Measurements from ENCODE around the gene HIGD1A.

The HIGD1A gene

DNA sequence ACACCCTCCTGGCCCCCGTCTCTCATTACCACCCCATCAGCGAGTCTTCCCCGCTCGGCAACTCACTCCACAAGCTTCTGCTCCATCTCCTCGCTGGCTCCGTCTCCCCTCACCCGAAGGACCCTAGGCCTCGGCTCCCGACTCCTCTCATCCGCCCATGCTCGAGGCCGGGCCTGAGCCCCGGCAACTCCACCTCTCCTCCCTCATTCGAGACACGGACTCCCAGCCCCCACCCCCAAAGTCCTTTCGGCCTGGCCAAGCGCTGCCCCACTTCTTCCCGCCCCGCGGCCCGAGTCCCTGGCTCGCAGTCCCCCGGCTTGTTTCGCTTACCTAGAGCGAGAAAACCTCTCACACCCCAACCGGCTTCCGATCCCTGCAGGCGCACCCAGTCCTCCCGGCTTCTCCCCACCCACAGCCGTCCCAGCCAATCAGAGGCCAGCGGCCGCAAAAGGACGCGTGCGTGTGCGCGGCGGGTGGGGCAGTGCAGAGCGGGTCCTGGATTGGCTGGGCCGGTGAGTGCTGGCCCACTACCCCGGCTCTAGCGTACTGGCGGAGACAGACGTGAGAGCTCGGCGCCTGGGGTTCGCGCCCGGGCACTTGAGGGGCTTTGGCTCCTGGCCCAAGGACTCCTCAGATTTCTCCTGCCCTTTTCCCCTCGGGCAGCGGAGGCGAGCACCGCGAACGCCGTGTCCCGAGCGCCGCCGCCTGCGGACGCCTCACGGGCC, at the start of gene HIGD1A:
Gene HIGD1A (minus strand): TSS at position 385 of the 725 bp plus-strand sequence. CDS start 10,237 bp downstream, outside the sequence.
- DNase-seq (ENCODE audit: low read depth, low spot score) = peak; percentile 84
- H3K27ac ChIP-seq = peak within 1 kb of the TSS; percentile 86

GRCh38 chr3:42853739-42854302, 49.5 kb upstream of the HIGD1A start:
- H3K27ac ChIP-seq = no peak overlapping the region
- DNase-seq (ENCODE audit: low read depth, low spot score) = no peak

- no peak overlapping the region for H3K27ac ChIP-seq
- DNase-seq (ENCODE audit: low read depth, low spot score) = no peak
Observed at GRCh38 chr3:42853056-42853455, 48.8 kb upstream of the HIGD1A start.

GRCh38 chr3:42852441-42852840, 48.2 kb upstream of the HIGD1A start:
- no peak overlapping the region for H3K27ac ChIP-seq
- no peak for DNase-seq (ENCODE audit: low read depth, low spot score)

DNA sequence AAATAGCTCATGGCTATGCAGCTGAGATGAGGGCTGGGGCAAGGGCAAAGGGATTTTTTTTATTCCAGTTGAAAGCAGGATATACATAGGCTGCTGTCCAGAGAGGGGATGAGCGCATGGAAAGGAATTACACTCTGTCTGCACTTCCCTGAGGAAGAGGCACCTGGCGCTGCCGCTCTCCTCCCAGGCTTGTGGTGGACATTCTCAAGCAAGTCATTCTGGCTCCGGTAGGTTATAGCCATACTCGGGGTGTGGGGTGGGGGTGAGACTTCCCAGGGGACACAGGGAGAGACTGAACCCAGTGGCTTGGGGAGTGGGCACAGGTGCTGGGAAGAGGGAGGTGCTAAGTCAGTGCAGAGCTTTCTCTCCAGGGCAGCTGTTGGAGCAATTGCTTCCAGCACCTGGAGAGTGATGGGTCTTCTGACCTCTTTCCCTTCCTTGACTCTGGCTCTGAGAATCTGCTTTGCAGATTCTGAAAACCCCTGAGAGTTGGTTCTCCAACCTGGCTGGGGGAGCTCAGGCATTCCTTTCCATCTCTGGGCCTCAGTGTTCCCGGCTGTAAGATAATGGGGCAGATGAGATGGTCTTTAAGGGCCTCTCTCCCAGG, 47.0 kb upstream of the HIGD1A start:
- no peak for DNase-seq (ENCODE audit: low read depth, low spot score)
- no peak overlapping the region for H3K27ac ChIP-seq

DNA sequence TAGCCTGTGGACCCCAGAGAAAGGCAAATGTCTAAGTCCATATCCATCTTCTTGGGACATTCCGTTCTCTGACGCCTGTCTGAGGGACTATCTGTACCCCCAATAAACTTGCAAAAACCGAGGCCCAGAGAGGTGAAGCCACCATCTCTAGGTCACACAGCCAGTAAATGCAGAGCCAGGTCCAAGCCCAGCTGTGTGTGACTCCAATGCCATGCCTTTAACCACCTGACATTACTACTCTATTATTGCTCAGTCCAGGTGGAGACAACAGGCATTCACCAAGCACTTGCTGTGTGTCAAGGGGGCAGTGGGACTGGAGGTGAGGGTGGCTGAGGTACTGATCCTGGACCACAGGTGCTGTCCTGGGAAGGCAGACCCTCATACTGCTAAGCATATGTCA, 46.0 kb upstream of the HIGD1A start:
- DNase-seq (ENCODE audit: low read depth, low spot score) = no peak
- H3K27ac ChIP-seq = no peak overlapping the region

DNA sequence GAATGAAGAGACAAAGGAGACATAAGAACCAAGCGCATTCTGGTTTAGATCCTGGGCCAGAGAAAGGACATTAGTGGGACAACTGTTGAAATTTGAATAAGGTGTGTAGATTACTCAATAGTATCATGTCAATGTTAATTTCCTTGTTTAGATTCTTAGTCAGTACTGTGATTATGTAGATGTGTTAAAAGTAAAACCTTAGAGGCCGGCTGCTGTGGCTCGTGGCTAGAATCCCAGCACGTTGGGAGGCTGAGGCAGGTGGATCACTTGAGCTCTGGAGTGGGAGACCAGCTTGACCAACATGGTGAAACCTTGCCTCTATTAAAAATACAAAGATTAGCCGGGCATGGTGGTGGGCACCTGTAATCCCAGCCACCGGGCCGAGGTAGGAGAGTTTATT, 44.7 kb upstream of the HIGD1A start:
- no peak overlapping the region for H3K27ac ChIP-seq
- DNase-seq (ENCODE audit: low read depth, low spot score) = no peak

GRCh38 chr3:42847731-42848130, 43.4 kb upstream of the HIGD1A start:
- DNase-seq (ENCODE audit: low read depth, low spot score) = no peak
- no peak overlapping the region for H3K27ac ChIP-seq

DNA sequence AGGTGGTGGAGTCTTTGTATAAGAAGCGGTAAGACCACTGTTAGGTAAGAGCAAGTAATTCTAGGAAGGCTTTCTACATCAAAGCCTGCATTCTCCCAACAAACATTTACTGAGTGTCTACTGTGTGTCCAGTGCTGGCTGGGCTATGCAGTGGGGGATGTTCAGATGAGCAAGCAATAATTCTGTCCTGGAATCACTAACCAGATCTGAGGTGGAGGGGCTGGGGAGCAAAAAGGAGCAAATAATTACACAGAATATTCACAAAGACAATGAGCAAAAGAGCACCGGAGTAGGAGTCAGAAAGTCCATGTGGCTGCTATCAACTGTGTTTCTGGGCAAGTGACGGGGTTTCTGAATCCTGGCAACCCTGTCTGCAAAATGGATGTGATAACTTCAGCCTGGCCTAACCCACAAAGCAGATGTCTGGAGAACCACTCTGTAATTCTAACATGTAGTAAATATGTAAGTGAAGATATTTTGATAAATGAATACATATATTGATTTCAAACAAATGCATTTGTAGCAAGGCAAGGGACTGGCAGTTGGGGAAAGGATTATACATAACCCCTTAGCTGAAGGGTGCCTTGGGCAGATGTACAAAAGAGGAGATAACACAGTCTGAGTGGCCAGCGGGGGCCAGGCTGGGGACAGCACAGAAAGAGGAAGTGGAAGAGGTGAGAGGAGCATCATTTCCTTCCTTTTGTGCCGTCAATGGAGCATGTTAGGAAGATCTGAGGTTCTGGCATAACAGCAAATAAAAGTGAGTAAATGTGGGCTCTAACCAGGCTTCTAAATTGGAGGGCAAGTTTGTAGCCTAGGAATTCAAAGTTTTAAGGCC, 42.6 kb upstream of the HIGD1A start:
- DNase-seq (ENCODE audit: low read depth, low spot score) = no peak
- no peak overlapping the region for H3K27ac ChIP-seq

GRCh38 chr3:42844815-42845214, 40.5 kb upstream of the HIGD1A start:
- H3K27ac ChIP-seq = no peak overlapping the region
- no peak for DNase-seq (ENCODE audit: low read depth, low spot score)

GRCh38 chr3:42844412-42844713, 40.1 kb upstream of the HIGD1A start:
- H3K27ac ChIP-seq = no peak overlapping the region
- no peak for DNase-seq (ENCODE audit: low read depth, low spot score)

GRCh38 chr3:42843713-42844411, 39.6 kb upstream of the HIGD1A start:
- H3K27ac ChIP-seq = no peak overlapping the region
- no peak for DNase-seq (ENCODE audit: low read depth, low spot score)

DNA sequence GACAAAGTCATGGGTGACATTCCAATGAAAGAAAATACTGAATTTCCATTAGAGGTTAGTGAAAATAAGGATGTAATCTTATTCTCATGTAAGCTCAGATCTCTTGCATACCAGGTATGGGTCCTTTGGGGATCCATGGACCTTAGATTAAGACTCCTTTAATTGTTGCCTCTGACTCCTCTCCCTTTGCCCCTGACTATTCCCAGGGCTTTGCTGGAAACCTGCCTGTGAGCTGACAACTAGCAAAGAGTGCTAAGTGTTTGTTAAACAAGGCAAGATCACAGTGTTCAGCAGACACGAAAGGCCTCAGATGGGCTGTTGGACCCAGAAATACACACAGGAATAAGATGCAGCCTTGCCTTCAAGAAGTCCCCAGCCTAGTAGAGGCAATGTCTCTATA, 37.0 kb upstream of the HIGD1A start:
- no peak overlapping the region for H3K27ac ChIP-seq
- DNase-seq (ENCODE audit: low read depth, low spot score) = no peak

DNA sequence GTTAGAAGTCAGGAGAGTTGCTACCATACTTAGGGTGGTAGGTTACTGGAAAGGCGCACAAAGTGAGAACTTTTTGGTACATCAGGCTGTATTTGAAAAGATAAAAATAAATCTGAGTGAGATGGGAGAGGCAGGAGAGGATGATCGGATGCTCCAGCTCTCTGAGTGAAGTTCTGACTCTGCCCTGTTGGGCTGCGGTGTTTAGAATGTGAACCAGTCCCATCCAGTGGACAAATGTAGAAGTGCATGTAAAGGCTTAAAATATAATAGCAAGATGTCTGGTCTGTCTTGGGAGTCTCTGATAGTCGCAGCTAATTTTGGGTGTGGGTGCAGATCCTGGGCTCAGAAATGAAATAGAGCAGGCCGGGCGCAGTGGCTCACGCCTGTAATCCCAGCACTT, 35.3 kb upstream of the HIGD1A start:
- no peak for DNase-seq (ENCODE audit: low read depth, low spot score)
- no peak overlapping the region for H3K27ac ChIP-seq

DNA sequence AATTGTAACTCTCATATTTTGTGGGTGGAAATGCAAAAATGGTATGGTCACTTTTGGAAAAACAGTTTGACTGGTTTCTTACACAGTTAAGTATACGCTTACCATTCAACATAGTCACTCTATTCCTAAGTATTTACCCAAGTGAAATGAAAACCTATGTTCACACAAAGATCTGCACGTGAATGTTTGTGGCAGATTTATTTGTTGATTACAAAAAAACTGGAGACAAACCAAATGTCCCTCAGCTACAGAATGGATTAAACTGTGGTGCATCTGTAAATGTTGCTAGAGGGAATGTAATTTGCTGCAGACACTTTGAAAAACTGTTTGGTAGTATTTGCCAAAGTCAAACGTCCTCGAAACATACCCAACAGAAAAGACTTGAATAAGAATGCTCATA, 34.3 kb upstream of the HIGD1A start:
- no peak overlapping the region for H3K27ac ChIP-seq
- DNase-seq (ENCODE audit: low read depth, low spot score) = no peak

- DNase-seq (ENCODE audit: low read depth, low spot score) = no peak
- H3K27ac ChIP-seq = no peak overlapping the region
Observed at GRCh38 chr3:42836150-42837123, 32.1 kb upstream of the HIGD1A start.

DNA sequence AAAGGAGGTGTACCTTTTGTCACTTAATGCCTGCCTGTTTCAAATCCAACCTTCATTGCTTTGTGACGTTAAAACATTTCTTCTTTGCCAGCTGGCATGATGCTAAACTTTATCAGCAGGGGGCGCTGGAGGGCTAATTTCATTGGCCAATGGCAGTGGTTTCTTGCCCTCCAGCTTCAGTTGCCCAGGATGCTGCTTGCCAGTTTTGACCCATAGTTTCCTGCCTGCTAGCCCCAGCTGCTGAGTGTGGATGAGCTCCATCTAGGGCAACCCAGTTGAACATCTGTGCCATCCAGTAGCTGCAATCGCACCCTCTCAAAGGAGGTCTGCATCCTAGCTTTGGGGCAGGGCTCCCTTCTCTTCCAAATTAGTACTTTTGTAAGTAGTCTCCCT, 27.0 kb upstream of the HIGD1A start:
- H3K27ac ChIP-seq = no peak overlapping the region
- DNase-seq (ENCODE audit: low read depth, low spot score) = no peak

DNA sequence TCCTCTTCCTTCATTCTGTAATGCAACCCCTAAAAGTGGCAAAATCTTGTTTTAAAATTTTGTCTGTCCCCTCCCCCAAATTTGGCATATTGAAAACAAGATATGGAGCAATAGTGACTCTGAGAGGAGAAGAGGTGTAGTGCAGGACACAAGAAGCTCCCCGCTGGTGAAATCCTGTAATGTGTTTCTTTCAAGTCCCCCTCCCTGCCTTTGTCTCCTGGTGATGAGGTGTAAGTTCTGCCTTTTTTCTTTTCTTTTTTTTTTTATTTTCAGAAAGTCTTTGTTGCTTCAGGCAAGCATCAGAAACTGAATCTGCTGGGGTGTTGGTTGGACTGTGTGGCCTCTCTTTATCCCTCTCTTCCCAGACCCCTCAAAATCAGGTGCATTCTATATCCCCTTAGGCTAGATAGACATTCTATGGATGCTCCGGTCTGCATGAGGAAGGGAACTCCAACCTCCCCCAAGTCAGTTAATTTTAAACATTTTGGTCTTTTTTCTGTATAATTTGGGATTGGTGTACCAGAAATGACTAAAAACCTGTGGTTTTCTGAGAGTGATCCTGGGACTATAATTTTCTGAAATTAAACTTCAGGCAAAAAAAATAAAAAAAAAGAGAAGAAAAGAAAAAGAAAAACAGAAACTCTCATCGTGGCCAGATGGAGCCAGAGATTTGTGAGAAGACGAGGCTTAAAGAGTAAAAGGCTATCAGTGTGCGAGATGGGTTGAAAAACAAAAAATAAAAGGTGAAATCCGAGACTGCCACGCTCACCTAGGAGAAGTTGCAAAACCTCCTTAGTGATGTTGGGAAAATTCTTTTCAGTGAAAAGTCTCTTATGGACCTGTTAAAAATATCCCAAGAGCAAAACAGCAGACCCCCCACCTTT, 26.4 kb upstream of the HIGD1A start:
- no peak for DNase-seq (ENCODE audit: low read depth, low spot score)

More for the DNA sequence above, 26.4 kb upstream of the HIGD1A start:
- no peak overlapping the region for H3K27ac ChIP-seq
